IMR-90 (cell line): ENCODE results near the gene PRSS12. TPM values are rescaled to one million over a fixed set of nuclear protein-coding genes. Genes with fewer than 3 reads are reported as not detected.
A peak's percentile ranks its signal among the peaks of the same experiment; 100 is the strongest.

Experiments used
- ATAC-seq: fragments of 200-7000 bp; cut with Tn5 transposase; 2 replicates; pipeline ENCODE4 v1.9.1; 2020; ENCODE audit warnings: low read depth, mild to moderate bottlenecking, moderate library complexity
- BruUV-seq: library from RNA; stranded (reverse); fragments of 400-500 nt; replicated peaks from 2 replicates; lab custom pipeline; 2021; lab: Mats Ljungman, UMichigan
- CTCF ChIA-PET: fragments of 300-600 bp; formaldehyde crosslinking; extraction: SDS; loops from one replicate; lab custom pipeline; 2021; ENCODE audit warnings: antibody characterized with exemption; lab: Yijun Ruan, JAX
- POLR2A ChIA-PET: fragments of 300-600 bp; sonication (Branson Sonifier 250); formaldehyde crosslinking; loops from one replicate; lab custom pipeline; 2022; ENCODE audit warnings: antibody characterized with exemption; ENCODE audit not compliant: unreplicated experiment; lab: Charles Lee
- DNase-seq: peaks from one replicate; pipeline ENCODE4 v3.0.0; 2013
- H2AFZ ChIP-seq: replicated peaks from 2 replicates; pipeline ENCODE3; 2013; ENCODE audit warnings: low read length, mild to moderate bottlenecking; ENCODE audit not compliant: poor library complexity
- H2AK5ac ChIP-seq: 2 replicates; pipeline ENCODE4 v1.6.1; 2013; ENCODE audit warnings: low read depth, low read length, inconsistent platforms
- H2AK9ac ChIP-seq: replicated peaks from 2 replicates; pipeline ENCODE3; 2013; ENCODE audit warnings: mild to moderate bottlenecking, low read depth, low read length, moderate library complexity; ENCODE audit not compliant: poor library complexity
- H2BK120ac ChIP-seq: 2 replicates; pipeline ENCODE4 v1.6.1; 2013; ENCODE audit warnings: low read depth, low read length, inconsistent platforms
- H2BK15ac ChIP-seq: 3 replicates; pipeline ENCODE4 v1.6.1; 2013; ENCODE audit warnings: low read depth, low read length, inconsistent platforms
- H2BK20ac ChIP-seq: 2 replicates; pipeline ENCODE4 v1.6.1; 2013; ENCODE audit warnings: low read depth, mild to moderate bottlenecking, inconsistent platforms, low read length, moderate library complexity
- H2BK5ac ChIP-seq: 2 replicates; pipeline ENCODE4 v1.6.1; 2013; ENCODE audit warnings: mild to moderate bottlenecking, low read depth, low read length, inconsistent platforms; ENCODE audit not compliant: poor library complexity, severe bottlenecking
- H3K14ac ChIP-seq: replicated peaks from 2 replicates; pipeline ENCODE4 v1.6.1; 2013; ENCODE audit warnings: low read depth, low read length, inconsistent platforms
- H3K18ac ChIP-seq: 2 replicates; pipeline ENCODE4 v1.6.1; 2013; ENCODE audit warnings: low read depth, low read length, control low read depth
- H3K23ac ChIP-seq: 2 replicates; pipeline ENCODE4 v1.6.1; 2013; ENCODE audit warnings: low read depth, low read length, inconsistent platforms
- H3K27ac ChIP-seq: 2 replicates; pipeline ENCODE4 v1.5.1; 2013; ENCODE audit warnings: mild to moderate bottlenecking, control low read depth, low read length; ENCODE audit not compliant: insufficient read depth
- H3K27me3 ChIP-seq: 2 replicates; pipeline ENCODE4 v1.6.1; 2013; ENCODE audit warnings: low read length; ENCODE audit not compliant: control insufficient read depth, insufficient read depth
- H3K36me3 ChIP-seq: 2 replicates; pipeline ENCODE4 v1.6.1; 2013; ENCODE audit warnings: low read length, mixed read lengths; ENCODE audit not compliant: control insufficient read depth, insufficient read depth
- H3K4ac ChIP-seq: 2 replicates; pipeline ENCODE4 v1.6.1; 2013; ENCODE audit warnings: low read depth, low read length, inconsistent platforms
- H3K4me1 ChIP-seq: 2 replicates; pipeline ENCODE4 v1.6.1; 2013; ENCODE audit warnings: low read length, mixed read lengths; ENCODE audit not compliant: control insufficient read depth, insufficient read depth
- H3K4me2 ChIP-seq: 2 replicates; pipeline ENCODE4 v1.6.1; 2013; ENCODE audit warnings: low read depth, mild to moderate bottlenecking, control low read depth, low read length, moderate library complexity
- H3K4me3 ChIP-seq: 2 replicates; pipeline ENCODE4 v1.5.1; 2013; ENCODE audit warnings: low read depth, mild to moderate bottlenecking, control low read depth, low read length, moderate library complexity; ENCODE audit not compliant: insufficient read depth
- H3K56ac ChIP-seq: 2 replicates; pipeline ENCODE4 v1.6.1; 2013; ENCODE audit warnings: low read length, inconsistent platforms; ENCODE audit not compliant: insufficient read depth; ENCODE audit errors: extremely low read depth
- H3K79me1 ChIP-seq, 2 experiments: 2 replicates each; pipeline ENCODE4 v1.6.1; 2013; ENCODE audit warnings: low read length in 2 of 2, inconsistent platforms in 1 of 2, low read depth in 1 of 2
- H3K9ac ChIP-seq: 2 replicates; pipeline ENCODE4 v1.6.1; 2013; ENCODE audit warnings: low read depth, low read length, control low read depth
- H3K9me1 ChIP-seq: 2 replicates; pipeline ENCODE4 v1.6.1; 2013; ENCODE audit warnings: low read length, inconsistent platforms; ENCODE audit not compliant: insufficient read depth
- H3K9me3 ChIP-seq: 2 replicates; pipeline ENCODE4 v1.6.1; 2013; ENCODE audit warnings: low read length; ENCODE audit not compliant: control insufficient read depth, insufficient read depth
- H4K20me1 ChIP-seq: 2 replicates; pipeline ENCODE4 v1.6.1; 2013; ENCODE audit warnings: low read length, inconsistent platforms; ENCODE audit not compliant: insufficient read depth
- H4K5ac ChIP-seq: 2 replicates; pipeline ENCODE4 v1.6.1; 2013; ENCODE audit warnings: mild to moderate bottlenecking, low read depth, low read length, control low read depth
- H4K8ac ChIP-seq, 2 experiments: 2 replicates each; pipeline ENCODE4 v1.6.1; 2013; ENCODE audit warnings: low read depth in 2 of 2, low read length in 2 of 2, control low read depth in 1 of 2, inconsistent platforms in 1 of 2
- H4K91ac ChIP-seq: 2 replicates; pipeline ENCODE4 v1.6.1; 2013; ENCODE audit warnings: low read depth, low read length, inconsistent platforms; ENCODE audit not compliant: insufficient read depth
- BHLHE40 ChIP-seq: fragments of 150-350 bp; IDR thresholded peaks from 2 replicates; pipeline ENCODE4 v1.6.1; 2016; ENCODE audit warnings: mild to moderate bottlenecking, low read depth, low read length
- CHD1 ChIP-seq: IDR thresholded peaks from 2 replicates; pipeline ENCODE4 v1.6.1; 2012; ENCODE audit warnings: low read depth, low read length, improper control_type of control experiment
- ELK1 ChIP-seq: fragments of 150-350 bp; IDR thresholded peaks from 2 replicates; pipeline ENCODE4 v1.6.1; 2016; ENCODE audit warnings: low read depth, mild to moderate bottlenecking, low read length, moderate library complexity, borderline replicate concordance
- MAZ ChIP-seq: IDR thresholded peaks from 2 replicates; pipeline ENCODE4 v1.6.1; 2012; ENCODE audit warnings: low read depth, mild to moderate bottlenecking, low read length, improper control_type of control experiment, moderate library complexity, borderline replicate concordance
- RAD21 ChIP-seq: IDR thresholded peaks from 2 replicates; pipeline ENCODE4 v1.6.1; 2012; ENCODE audit warnings: low read length, improper control_type of control experiment
- whole genome bisulfite sequencing, 2 experiments: methylation state at CpG; one replicate each; pipeline versions ENCODE4 v1.1.5 to v1.1.7; 2013; ENCODE audit warnings: missing lambda C conversion rate in 2 of 2; ENCODE audit not compliant: insufficient read length in 1 of 2; ENCODE audit errors: extremely low coverage in 2 of 2; 5-methylcytosine and 5-hydroxymethylcytosine counted together
- dilution Hi-C: fragments of 300-500 bp; cut with HindIII; formaldehyde crosslinking; loops from one replicate; pipeline ENCODE4 v1.14.3; 2018; ENCODE audit warnings: low sequenced_read_pairs; ENCODE audit not compliant: unreplicated experiment
- in situ Hi-C: fragments of 300-500 bp; cut with MboI; formaldehyde crosslinking; loops from 3 replicates; pipeline ENCODE4 v1.14.3; 2019; ENCODE audit warnings: low sequenced_read_pairs, inconsistent platforms, mixed read lengths
- intact Hi-C: fragments of 100-400 bp; cut with micrococcal nuclease; formaldehyde crosslinking; loops from 2 replicates; pipeline ENCODE4 v1.10.0; 2022
- polyA plus RNA-seq, 3 experiments: library from polyadenylated mRNA; depleted of rRNA; stranded (reverse); fragments of >200 nt; gene quantifications; 2 replicates each; pipeline ENCODE4 v1.2.3, GENCODE V29; 2012; ENCODE audit warnings: low replicate concordance in 1 of 3
- total RNA-seq: library from RNA; depleted of rRNA; stranded (reverse); fragments of >200 nt; gene quantifications from 2 replicates; pipeline ENCODE4 v1.2.3, GENCODE V29; 2012

The PRSS12 gene
- total and polyA plus RNA-seq, 2 of the 4 experiments (the other 2 are of a cell fraction): 51.1 to 71.5 TPM

- TF ChIP-seq BHLHE40: no peak
- no peak for TF ChIP-seq MAZ
- TF ChIP-seq ELK1: no peak
- no peak for TF ChIP-seq CHD1
- TF ChIP-seq RAD21: no peak
- H2AK5ac ChIP-seq: no peak overlapping the region
These were observed 66.9 kb downstream of the PRSS12 start for GRCh38 chr4:118285931-118286330.

More at GRCh38 chr4:118285931-118286330, 66.9 kb downstream of the PRSS12 start:
- H2AK9ac ChIP-seq: no peak overlapping the region
- no peaks in the 10 kb centered on the region for H3K9me3 ChIP-seq
- ChIA-PET CTCF (no interaction called here), POLR2A (no interaction called here)
- dilution Hi-C loops: no loop called here
- peaks cover 2% of the 10 kb centered on the region; the same call in 1 of the 2 replicates for H3K36me3 ChIP-seq
- H2BK5ac ChIP-seq: peak overlapping the region; percentile 59
- H3K27me3 ChIP-seq: no peaks in the 10 kb centered on the region
- peak overlapping the region; percentile 59; the same call in 1 of the 2 replicates for H3K4ac ChIP-seq
- H3K4me1 ChIP-seq: peaks cover 20% of the 10 kb centered on the region
- in situ Hi-C loops: loop anchor here (25.0 kb wide), 1 partner anchor 226 kb away; no protein-coding TSS in a partner anchor
- no peak overlapping the region for H2AFZ ChIP-seq
- peaks cover 4% of the 10 kb centered on the region for H3K9me1 ChIP-seq
- H3K9ac ChIP-seq: no peak overlapping the region
- peaks cover 4% of the 10 kb centered on the region; the same call in 1 of the 2 replicates for H4K20me1 ChIP-seq
- H2BK20ac ChIP-seq: peak overlapping the region; percentile 51; the same call in 1 of the 2 replicates
- H2BK15ac ChIP-seq: no peak overlapping the region; the same call in 2 of the 3 replicates
- H3K79me1 ChIP-seq: peaks cover 2 to 11% of the 10 kb centered on the region in 2 experiments; a peak in 2 of 4 replicates
- WGBS, 2 experiments: 100% methylated on average over 2 of the region's 4 CpGs; no CpG with 5 or more reads in 1 of the 2 experiments
- H3K23ac ChIP-seq: no peak overlapping the region
- H4K91ac ChIP-seq: peak overlapping the region; percentile 19; the same call in 1 of the 2 replicates
- 0 out of 4 replicates have a peak overlapping the region, but pooled peaks of 1 of the 2 experiments have one; percentile 19 for H4K8ac ChIP-seq
- peak overlapping the region; percentile 78; the same call in 1 of the 2 replicates for H4K5ac ChIP-seq
- no peak overlapping the region for H3K56ac ChIP-seq
- H3K4me3 ChIP-seq: no peak overlapping the region
- ATAC-seq (no peak), DNase-seq (no peak)
- 0 out of 2 replicates have a peak overlapping the region, but pooled peaks have one; percentile 49 for H2BK120ac ChIP-seq
- H3K18ac ChIP-seq: peak overlapping the region; percentile 13
- no TSS peak for BruUV-seq
- intact Hi-C loops: no loop called here
- no peak overlapping the region for H3K27ac ChIP-seq
- no peak overlapping the region; the same call in 1 of the 2 replicates for H3K14ac ChIP-seq
- H3K4me2 ChIP-seq: no peak overlapping the region
